Urinary bladder (tissue), 4 donors: Measurements from ENCODE around the gene MID1. TPM values are rescaled to one million over a fixed set of nuclear protein-coding genes. Genes with fewer than 3 reads are reported as not detected.

ENCODE experiments used
- DNase-seq: peaks from one replicate; pipeline ENCODE4 v3.0.0-alpha.2; 2015; ENCODE audit errors: extremely low spot score
- H3K27ac ChIP-seq: one replicate; pipeline ENCODE4 v1.5.1; 2013; ENCODE audit warnings: low read depth, mild to moderate bottlenecking, moderate library complexity
- H3K36me3 ChIP-seq: one replicate; pipeline ENCODE4 v1.6.1; 2013; ENCODE audit warnings: mild to moderate bottlenecking, moderate library complexity; ENCODE audit not compliant: insufficient read depth
- H3K4me1 ChIP-seq: one replicate; pipeline ENCODE4 v1.6.1; 2013; ENCODE audit warnings: mild to moderate bottlenecking, moderate library complexity; ENCODE audit not compliant: insufficient read depth
- H3K4me3 ChIP-seq: one replicate; pipeline ENCODE4 v1.5.1; 2013; ENCODE audit warnings: low read depth, low read length
- WGBS: extraction: QIAGEN DNeasy Blood & Tissue Kit; methylation state at CpG from one replicate; pipeline ENCODE4 v1.1.7; 2013; 5-methylcytosine and 5-hydroxymethylcytosine counted together
- polyA plus RNA-seq: library from polyadenylated mRNA; stranded (reverse); fragments of 200-250 nt; gene quantifications from one replicate; pipeline ENCODE4 v1.2.3, GENCODE V29; 2013
- total RNA-seq: library from RNA; depleted of rRNA; stranded (reverse); fragments of >200 nt; gene quantifications from one replicate; pipeline ENCODE4 v1.2.3, GENCODE V29; 2014
- donor health status: healthy with polysubstance abuse.
- donor health status: healthy.

The MID1 gene
- total and polyA plus RNA-seq, 2 donors, result 12.0 to 47.3 TPM

- WGBS, result 54% methylated on average over 6 of the region's 6 CpGs
Observed at GRCh38 chrX:10554612-10555270, 65.6 kb downstream of the MID1 start.

DNA sequence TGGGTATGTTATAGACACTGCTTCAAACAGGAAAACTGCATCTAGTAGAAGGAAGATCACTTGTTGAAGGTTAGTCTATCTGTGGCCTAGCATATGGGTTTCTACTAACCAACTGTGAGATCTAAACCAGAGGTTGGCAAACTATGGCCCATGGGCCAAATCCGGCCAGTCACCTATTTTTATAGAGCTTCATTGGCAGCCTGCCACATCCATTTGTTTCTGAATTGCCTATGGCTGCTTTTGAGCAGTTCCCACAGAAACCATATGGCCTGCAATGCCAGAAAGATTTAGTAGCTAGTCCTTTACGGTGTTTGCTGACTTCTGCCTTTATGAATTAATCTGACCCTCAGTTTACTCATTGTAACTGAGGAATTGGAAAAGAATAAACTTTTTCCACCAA is 71.1 kb downstream of the MID1 start:
- Histone ChIP-seq H3K4me1 (no peaks in the 10 kb centered on the region), H3K27ac (no peak overlapping the region), H3K36me3 (no peaks in the 10 kb centered on the region), H3K4me3 (no peak overlapping the region)
- WGBS, result 40% methylated on average over 2 of the region's 2 CpGs
- DNase-seq, result no peak

More at GRCh38 chrX:10554612-10555270, 65.6 kb downstream of the MID1 start:
- no peaks in the 10 kb centered on the region for H3K4me1 ChIP-seq
- no peak overlapping the region for H3K4me3 ChIP-seq
- no peak for DNase-seq
- H3K27ac ChIP-seq, result no peak overlapping the region
- no peaks in the 10 kb centered on the region for H3K36me3 ChIP-seq

DNA sequence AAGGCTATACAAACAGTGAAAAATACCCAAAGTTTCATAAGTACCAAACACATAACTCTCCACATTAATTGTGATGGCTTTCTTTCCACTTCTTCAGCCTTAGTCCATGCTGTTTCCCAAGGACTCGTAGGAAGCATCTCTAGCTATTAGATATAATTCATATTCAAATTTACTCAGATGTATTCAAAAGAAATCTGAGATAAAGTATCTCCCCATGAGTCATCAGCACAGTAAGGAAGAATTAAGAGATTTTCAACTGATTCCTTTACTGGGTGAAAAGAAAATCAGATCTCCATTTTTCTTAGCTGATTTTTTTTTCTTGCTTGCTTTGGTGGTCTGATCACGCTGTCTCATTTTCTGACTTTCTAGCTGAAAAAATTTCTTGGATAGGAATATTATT is 71.7 kb downstream of the MID1 start:
- WGBS, result 62% methylated on average over 2 of the region's 2 CpGs
- no peak for DNase-seq
- Histone ChIP-seq H3K27ac (no peak overlapping the region), H3K36me3 (no peaks in the 10 kb centered on the region), H3K4me3 (no peak overlapping the region), H3K4me1 (no peaks in the 10 kb centered on the region)

DNA sequence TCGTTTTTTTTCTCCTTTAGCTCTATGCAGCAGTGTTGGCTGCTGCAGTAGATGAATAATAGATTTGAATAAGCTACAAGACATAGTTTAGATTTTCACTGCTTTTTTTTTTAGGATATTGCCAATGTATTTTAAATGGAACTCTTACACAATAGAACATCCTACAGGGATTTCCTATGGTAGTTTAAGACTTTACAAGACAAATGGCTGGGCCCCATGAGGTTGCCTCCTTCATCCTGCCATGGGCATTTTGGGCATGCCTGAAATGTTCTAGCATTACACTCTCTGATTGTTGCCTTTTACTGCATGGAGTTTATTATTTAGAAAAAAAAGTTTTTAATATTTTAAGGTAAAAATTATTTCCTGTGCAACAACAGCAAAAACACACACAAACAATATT is 74.5 kb downstream of the MID1 start:
- 21% methylated on average over 1 of the region's 1 CpG for WGBS
- Histone ChIP-seq H3K4me1 (no peaks in the 10 kb centered on the region), H3K4me3 (no peak overlapping the region), H3K36me3 (no peaks in the 10 kb centered on the region), H3K27ac (no peak overlapping the region)
- no peak for DNase-seq

DNA sequence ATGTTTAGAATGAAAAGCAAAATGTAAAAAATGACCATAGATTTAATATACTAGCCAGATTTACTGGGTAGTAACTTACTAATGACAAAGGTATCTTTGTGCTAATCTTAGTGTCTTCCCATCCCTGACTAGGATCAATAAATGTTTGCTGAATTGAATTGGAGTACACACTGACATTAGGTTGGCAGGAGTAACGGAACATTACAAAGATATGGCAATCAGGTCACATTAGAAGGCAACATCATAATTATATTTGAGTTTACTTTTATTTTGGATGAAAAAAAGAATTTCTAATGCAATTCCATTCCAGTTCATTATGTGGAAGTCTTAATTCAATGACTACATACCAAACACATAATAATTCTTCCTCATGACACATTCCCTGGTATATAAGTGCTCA is 77.8 kb downstream of the MID1 start:
- no peak for DNase-seq
- H3K27ac ChIP-seq, result no peak overlapping the region
- no peak overlapping the region for H3K4me3 ChIP-seq
- H3K36me3 ChIP-seq, result no peaks in the 10 kb centered on the region
- no peaks in the 10 kb centered on the region for H3K4me1 ChIP-seq
- WGBS, result 96% methylated on average over 1 of the region's 1 CpG

DNA sequence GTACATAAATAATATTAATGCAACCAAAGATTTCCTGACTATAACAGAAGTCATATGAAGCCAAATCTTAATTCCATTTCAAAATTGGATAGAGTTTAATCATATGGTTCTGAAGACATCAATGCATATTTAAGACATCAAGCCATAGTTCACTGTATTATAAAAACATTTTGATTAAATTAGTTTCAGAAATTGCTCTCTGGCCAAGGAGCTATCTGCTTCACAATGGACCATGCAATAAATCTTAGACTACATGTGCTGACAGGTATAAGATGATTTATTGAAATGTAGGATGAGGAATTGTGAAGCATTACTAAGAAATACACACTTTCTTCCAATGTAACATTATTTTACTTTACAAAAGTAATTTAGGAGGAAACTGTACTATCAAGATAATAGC is 81.6 kb downstream of the MID1 start:
- Histone ChIP-seq H3K4me1 (peaks cover 1% of the 10 kb centered on the region), H3K36me3 (no peaks in the 10 kb centered on the region), H3K27ac (no peak overlapping the region), H3K4me3 (no peak overlapping the region)
- DNase-seq, result no peak

GRCh38 chrX:10537308-10537707 is 83.1 kb downstream of the MID1 start:
- Histone ChIP-seq H3K4me1 (peaks cover 1% of the 10 kb centered on the region), H3K4me3 (no peak overlapping the region), H3K36me3 (no peaks in the 10 kb centered on the region), H3K27ac (no peak overlapping the region)
- WGBS, result 82% methylated on average over 2 of the region's 2 CpGs
- no peak for DNase-seq

- Histone ChIP-seq H3K4me3 (no peak overlapping the region), H3K36me3 (no peaks in the 10 kb centered on the region), H3K4me1 (peaks cover 1% of the 10 kb centered on the region), H3K27ac (no peak overlapping the region)
- no peak for DNase-seq
- WGBS, result 56% methylated on average over 5 of the region's 5 CpGs
Observed at GRCh38 chrX:10536744-10537143, 83.6 kb downstream of the MID1 start.

DNA sequence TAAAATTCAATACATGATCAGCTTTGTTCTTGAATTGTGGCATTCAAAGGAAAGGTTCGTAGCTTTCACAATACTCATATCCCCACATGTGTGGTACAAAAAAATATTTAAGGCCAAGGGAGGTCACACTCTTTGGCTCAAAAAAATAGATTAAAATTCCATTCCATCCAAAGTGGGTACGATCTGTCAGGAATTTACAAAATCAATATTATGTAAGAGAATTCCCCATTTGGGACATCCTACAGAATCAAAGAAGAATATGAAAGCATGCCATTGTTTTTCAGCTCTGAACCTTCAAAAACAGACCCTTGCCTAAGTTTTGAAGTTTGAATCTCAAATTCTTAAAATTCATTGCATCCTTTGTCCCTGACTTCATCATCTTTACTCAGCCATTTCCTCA is 85.8 kb downstream of the MID1 start:
- DNase-seq, result no peak
- H3K27ac ChIP-seq, result no peak overlapping the region
- WGBS, result 93% methylated on average over 2 of the region's 2 CpGs
- no peaks in the 10 kb centered on the region for H3K36me3 ChIP-seq
- no peak overlapping the region for H3K4me3 ChIP-seq
- peaks cover 1% of the 10 kb centered on the region for H3K4me1 ChIP-seq

DNA sequence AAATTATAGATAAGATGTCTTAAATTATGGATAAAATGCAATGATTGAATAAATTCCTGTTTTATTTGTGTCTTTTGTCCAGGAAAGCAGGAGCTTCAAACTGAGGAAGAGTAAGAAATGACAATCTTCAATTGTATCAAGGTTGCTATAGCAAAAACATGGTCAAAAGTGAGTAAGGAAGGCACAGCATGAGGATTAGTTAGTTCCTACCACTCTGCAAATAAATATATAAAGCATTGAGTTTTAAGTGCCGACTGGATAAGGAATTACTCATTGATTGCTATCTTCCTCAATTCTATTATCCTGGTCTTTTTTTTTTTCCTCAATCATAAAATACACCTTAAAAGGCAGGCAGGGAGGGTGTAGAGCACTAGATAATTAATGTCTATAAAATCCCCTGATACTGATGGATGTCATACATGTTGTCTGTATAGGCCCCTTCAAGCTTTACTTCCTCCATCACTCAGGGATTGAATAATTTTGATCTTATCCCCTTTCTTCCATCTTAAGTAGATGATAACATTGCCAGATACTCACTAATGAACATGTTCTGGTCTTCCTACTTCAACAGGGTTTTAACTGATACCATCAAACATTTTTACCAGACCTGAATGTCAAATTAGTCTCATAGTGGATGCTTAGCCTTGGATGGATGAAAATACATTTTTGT is 86.6 kb downstream of the MID1 start:
- Histone ChIP-seq H3K4me3 (no peak overlapping the region), H3K36me3 (no peaks in the 10 kb centered on the region), H3K4me1 (peaks cover 1% of the 10 kb centered on the region), H3K27ac (no peak overlapping the region)
- WGBS, result 86% methylated on average over 1 of the region's 1 CpG
- DNase-seq, result no peak

DNA sequence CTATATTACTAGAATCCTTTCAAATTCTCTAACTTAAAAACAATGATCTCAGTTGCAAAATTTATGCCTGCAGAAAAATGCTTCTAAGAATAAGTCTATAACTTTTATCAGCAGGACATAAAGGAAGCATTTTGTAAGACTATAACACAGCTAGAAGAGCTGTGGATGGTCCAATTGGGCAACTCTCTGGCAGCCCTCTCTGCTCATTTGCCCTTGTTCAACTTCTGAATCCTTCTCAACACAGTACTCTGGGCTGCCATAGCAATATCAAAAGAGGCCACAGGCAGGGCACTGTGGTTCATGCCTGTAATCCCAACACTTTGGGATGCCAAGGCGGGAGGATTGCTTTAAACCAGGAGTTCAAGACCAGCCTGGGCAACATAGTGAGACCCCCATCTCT is 88.5 kb downstream of the MID1 start:
- H3K4me1 ChIP-seq, result peaks cover 1% of the 10 kb centered on the region
- H3K4me3 ChIP-seq, result no peak overlapping the region
- 100% methylated on average over 1 of the region's 1 CpG for WGBS
- no peak overlapping the region for H3K27ac ChIP-seq
- DNase-seq, result no peak
- no peaks in the 10 kb centered on the region for H3K36me3 ChIP-seq

- no peaks in the 10 kb centered on the region for H3K36me3 ChIP-seq
- peaks cover 1% of the 10 kb centered on the region for H3K4me1 ChIP-seq
- DNase-seq, result no peak
- H3K27ac ChIP-seq, result no peak overlapping the region
- WGBS, result 66% methylated on average over 4 of the region's 4 CpGs
- H3K4me3 ChIP-seq, result no peak overlapping the region
Observed at GRCh38 chrX:10529344-10529743, 91.0 kb downstream of the MID1 start.

GRCh38 chrX:10526451-10526850 is 93.9 kb downstream of the MID1 start:
- no peak for DNase-seq
- H3K4me1 ChIP-seq, result no peaks in the 10 kb centered on the region
- H3K36me3 ChIP-seq, result no peaks in the 10 kb centered on the region
- no peak overlapping the region for H3K27ac ChIP-seq
- 62% methylated on average over 1 of the region's 1 CpG for WGBS
- no peak overlapping the region for H3K4me3 ChIP-seq

DNA sequence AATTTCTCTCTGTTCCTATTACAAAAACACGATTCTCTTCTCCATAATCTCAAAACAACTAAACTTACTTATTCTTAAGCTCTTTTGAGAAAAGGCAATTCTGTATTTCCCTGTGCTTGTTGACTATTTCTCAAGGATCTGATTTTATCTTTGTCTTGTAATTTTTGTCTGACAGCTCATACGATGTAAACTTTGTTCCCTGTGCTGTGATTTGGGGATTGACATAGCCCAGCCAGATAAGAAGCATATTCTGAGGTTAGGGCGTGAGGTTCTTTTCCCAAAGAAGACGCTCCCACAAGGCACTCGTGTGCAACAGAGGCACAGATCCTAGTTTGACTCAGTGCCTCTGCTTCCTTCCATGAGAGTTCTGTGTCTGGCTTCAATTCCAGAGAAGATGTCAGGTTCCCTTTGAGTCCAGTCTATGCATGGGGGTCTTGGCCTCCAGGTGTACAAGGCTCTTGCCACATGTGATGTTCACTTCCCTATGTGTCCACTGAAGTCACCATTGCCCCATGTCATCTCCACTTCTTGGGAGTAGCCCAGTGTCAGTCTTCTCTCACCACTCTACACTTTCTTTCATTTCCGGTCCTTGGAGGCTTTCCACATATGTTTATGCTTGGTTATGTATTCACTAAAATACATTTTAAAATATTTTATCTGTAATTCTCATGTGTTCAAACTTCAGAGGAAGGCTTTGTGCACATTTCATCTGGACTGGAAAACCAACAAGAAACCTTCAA is 94.8 kb downstream of the MID1 start:
- DNase-seq, result no peak
- 71% methylated on average over 6 of the region's 6 CpGs for WGBS

More for the DNA sequence above, 94.8 kb downstream of the MID1 start:
- Histone ChIP-seq H3K36me3 (no peaks in the 10 kb centered on the region), H3K4me1 (no peaks in the 10 kb centered on the region), H3K4me3 (no peak overlapping the region), H3K27ac (no peak overlapping the region)
